Vagina (tissue), 2 donors: ENCODE results near the gene SLC26A6. TPM values are rescaled to one million over a fixed set of nuclear protein-coding genes. Genes with fewer than 3 reads are reported as not detected.

ENCODE experiments used
- DNase-seq, 2 donors: peaks; one replicate each; pipeline ENCODE4 v3.0.0-alpha.2; 2017; ENCODE audit errors: extremely low spot score in 2 of 2
- H3K27ac ChIP-seq: fragments of 200-600 bp; sonication (generic); one replicate; pipeline ENCODE4 v1.5.1; 2019
- H3K27me3 ChIP-seq: fragments of 200-600 bp; sonication (generic); one replicate; pipeline ENCODE4 v1.5.1; 2019
- H3K36me3 ChIP-seq, 2 donors: fragments of 200-600 bp; sonication (generic); one replicate each; pipeline ENCODE4 v1.5.1; 2017 to 2019
- H3K4me1 ChIP-seq: fragments of 200-600 bp; sonication (generic); one replicate; pipeline ENCODE4 v1.5.1; 2019
- H3K4me3 ChIP-seq, 2 donors: fragments of 200-600 bp; sonication (generic); 1 replicate in 1 of 2; 2 replicates in 1 of 2; pipeline ENCODE4 v1.5.1; 2016 to 2019
- H3K9me3 ChIP-seq: fragments of 200-600 bp; sonication (generic); one replicate; pipeline ENCODE4 v1.5.1; 2019
- CTCF ChIP-seq, 3 experiments: fragments of 450-650 bp in 2 of 3; fragments of 200-600 bp in 1 of 3; sonication (generic) in 1 of 3; IDR thresholded peaks; one replicate each; pipeline ENCODE4 v1.5.1; 2017 to 2019; ENCODE audit warnings: antibody characterized with exemption in 3 of 3, mild to moderate bottlenecking in 2 of 3, moderate library complexity in 2 of 3
- POLR2A ChIP-seq, 2 donors: fragments of 450-650 bp; IDR thresholded peaks; one replicate each; pipeline ENCODE4 v1.6.1; 2017; ENCODE audit warnings: antibody characterized with exemption in 2 of 2, mild to moderate bottlenecking in 2 of 2, moderate library complexity in 2 of 2
- POLR2AphosphoS5 ChIP-seq, 2 donors: sonication (generic); formaldehyde crosslinking; IDR thresholded peaks; one replicate each; pipeline ENCODE4 v1.9.0; 2017; ENCODE audit warnings: antibody characterized with exemption in 2 of 2, mild to moderate bottlenecking in 2 of 2, low read depth in 1 of 2; ENCODE audit not compliant: insufficient read depth in 1 of 2
- intact Hi-C: fragments of 100-400 bp; cut with DNase I; formaldehyde crosslinking; loops from one replicate; pipeline ENCODE4 v1.15.1; 2023
- total RNA-seq: library from RNA; depleted of rRNA; stranded (reverse); fragments of >200 nt; gene quantifications from one replicate; pipeline ENCODE4 v1.2.3, GENCODE V29; 2016

SLC26A6 gene
- total RNA-seq, 1 donor from 2014 or later: 35.1 TPM

GRCh38 chr3:48661501-48662144, 26.4 kb upstream of the SLC26A6 start:
- H3K27me3 ChIP-seq: peaks cover 4% of the 10 kb centered on the region
- no peak overlapping the region for H3K27ac ChIP-seq
- peak overlapping the region; percentile 2 to 26 for H3K4me3 ChIP-seq
- TF ChIP-seq POLR2A (IDR thresholded peaks at IDR 0.05): no peak
- TF ChIP-seq POLR2AphosphoS5 (IDR thresholded peaks at IDR 0.05; ENCODE audit: insufficient read depth in 1 of 2, low read depth in 1 of 2): peak; percentile 49 to 54
- no peak for DNase-seq
- H3K9me3 ChIP-seq: no peaks in the 10 kb centered on the region
- H3K36me3 ChIP-seq: no peaks in the 10 kb centered on the region
- peaks cover 21% of the 10 kb centered on the region for H3K4me1 ChIP-seq
- intact Hi-C loops: no loop called here

GRCh38 chr3:48660800-48661400, 25.6 kb upstream of the SLC26A6 start:
- Histone ChIP-seq H3K9me3 (no peaks in the 10 kb centered on the region), H3K36me3 (no peaks in the 10 kb centered on the region), H3K4me1 (peaks cover 28% of the 10 kb centered on the region), H3K27me3 (peaks cover 4% of the 10 kb centered on the region), H3K27ac (no peak overlapping the region), H3K4me3 (peak overlapping the region; percentile 2 to 26)
- TF ChIP-seq POLR2AphosphoS5 (IDR thresholded peaks at IDR 0.05; ENCODE audit: insufficient read depth in 1 of 2, low read depth in 1 of 2) (no peak), CTCF (IDR thresholded peaks at IDR 0.05) (no peak), POLR2A (IDR thresholded peaks at IDR 0.05) (no peak)
- intact Hi-C loops: no loop called here
- DNase-seq: no peak

GRCh38 chr3:48656841-48657281, 21.6 kb upstream of the SLC26A6 start:
- H3K4me3 ChIP-seq: peak overlapping the region; percentile 58 to 73
- H3K9me3 ChIP-seq: no peaks in the 10 kb centered on the region
- H3K4me1 ChIP-seq: peaks cover 18% of the 10 kb centered on the region
- no peak for DNase-seq
- peak overlapping the region; percentile 61 for H3K27ac ChIP-seq
- TF ChIP-seq POLR2A (IDR thresholded peaks at IDR 0.05) (no peak), CTCF (IDR thresholded peaks at IDR 0.05) (no peak), POLR2AphosphoS5 (IDR thresholded peaks at IDR 0.05; ENCODE audit: insufficient read depth in 1 of 2, low read depth in 1 of 2) (no peak)
- no peaks in the 10 kb centered on the region for H3K36me3 ChIP-seq
- intact Hi-C loops: no loop called here
- H3K27me3 ChIP-seq: no peaks in the 10 kb centered on the region

- TF ChIP-seq POLR2AphosphoS5 (IDR thresholded peaks at IDR 0.05; ENCODE audit: insufficient read depth in 1 of 2, low read depth in 1 of 2) (peak in 1 of 2 donors; percentile 50), POLR2A (IDR thresholded peaks at IDR 0.05) (no peak), CTCF (IDR thresholded peaks at IDR 0.05) (peak; percentile 23 to 60 (median 58))
- H3K9me3 ChIP-seq: no peaks in the 10 kb centered on the region
- no peaks in the 10 kb centered on the region for H3K36me3 ChIP-seq
- no peaks in the 10 kb centered on the region for H3K27me3 ChIP-seq
- no peak for DNase-seq
- H3K4me3 ChIP-seq: peak overlapping the region; percentile 58 to 73
- peak overlapping the region; percentile 61 for H3K27ac ChIP-seq
- intact Hi-C loops: no loop called here
- H3K4me1 ChIP-seq: peaks cover 18% of the 10 kb centered on the region
These were observed 21.0 kb upstream of the SLC26A6 start for GRCh38 chr3:48656061-48656840.

GRCh38 chr3:48655606-48656005, 20.3 kb upstream of the SLC26A6 start:
- Histone ChIP-seq H3K27me3 (no peaks in the 10 kb centered on the region), H3K27ac (peak overlapping the region; percentile 61), H3K4me1 (peaks cover 18% of the 10 kb centered on the region), H3K9me3 (no peaks in the 10 kb centered on the region), H3K36me3 (no peaks in the 10 kb centered on the region), H3K4me3 (peak overlapping the region; percentile 58 to 73)
- intact Hi-C loops: no loop called here
- TF ChIP-seq CTCF (IDR thresholded peaks at IDR 0.05) (no peak), POLR2AphosphoS5 (IDR thresholded peaks at IDR 0.05; ENCODE audit: insufficient read depth in 1 of 2, low read depth in 1 of 2) (no peak), POLR2A (IDR thresholded peaks at IDR 0.05) (no peak)
- DNase-seq: no peak
